Mesenchymal stem cell (in vitro differentiated cells and primary cell): ENCODE data around the gene TREX2.
A peak's percentile ranks its signal among the peaks of the same experiment; 100 is the strongest.

Experiments used
- DNase-seq: peaks from one replicate; pipeline ENCODE4 v3.0.0-alpha.2; 2013
- H2AFZ ChIP-seq: one replicate; pipeline ENCODE4 v1.6.1; 2013; ENCODE audit warnings: low read depth, mild to moderate bottlenecking, control low read depth, inconsistent platforms, low read length, moderate library complexity
- H2AK5ac ChIP-seq: 2 replicates; pipeline ENCODE4 v1.6.1; 2013; ENCODE audit warnings: low read length, moderate library complexity, mild to moderate bottlenecking, inconsistent platforms; ENCODE audit not compliant: severe bottlenecking
- H2BK120ac ChIP-seq: one replicate; pipeline ENCODE4 v1.6.1; 2013; ENCODE audit warnings: low read depth, mild to moderate bottlenecking, inconsistent platforms, low read length, moderate library complexity
- H2BK12ac ChIP-seq, 2 experiments: one replicate each; pipeline ENCODE4 v1.6.1; 2013; ENCODE audit warnings: inconsistent platforms in 2 of 2, low read length in 2 of 2, mild to moderate bottlenecking in 2 of 2, moderate library complexity in 2 of 2, control low read depth in 1 of 2
- H2BK15ac ChIP-seq: one replicate; pipeline ENCODE4 v1.6.1; 2013; ENCODE audit warnings: mild to moderate bottlenecking, low read depth, inconsistent platforms; ENCODE audit not compliant: poor library complexity, severe bottlenecking
- H2BK5ac ChIP-seq: 2 replicates; pipeline ENCODE4 v1.6.1; 2013; ENCODE audit warnings: low read depth, mild to moderate bottlenecking, low read length, control low read depth, inconsistent platforms; ENCODE audit not compliant: poor library complexity, severe bottlenecking
- H3K14ac ChIP-seq, 2 experiments: one replicate each; pipeline ENCODE4 v1.6.1; 2013; ENCODE audit warnings: inconsistent platforms in 2 of 2, low read length in 2 of 2, control low read depth in 1 of 2, mild to moderate bottlenecking in 1 of 2, moderate library complexity in 1 of 2
- H3K18ac ChIP-seq, 2 experiments: one replicate each; pipeline ENCODE4 v1.6.1; 2013; ENCODE audit warnings: inconsistent platforms in 2 of 2, low read length in 2 of 2, control low read depth in 1 of 2, low read depth in 1 of 2, mild to moderate bottlenecking in 1 of 2
- H3K23ac ChIP-seq, 2 experiments: one replicate each; pipeline ENCODE4 v1.6.1; 2013; ENCODE audit warnings: inconsistent platforms in 2 of 2, low read length in 2 of 2, mild to moderate bottlenecking in 2 of 2, moderate library complexity in 2 of 2, control low read depth in 1 of 2
- H3K27ac ChIP-seq: 2 replicates; pipeline ENCODE4 v1.5.1; 2013; ENCODE audit warnings: mild to moderate bottlenecking, moderate library complexity, low read length, control low read depth, inconsistent platforms; ENCODE audit not compliant: poor library complexity, severe bottlenecking
- H3K27me3 ChIP-seq, 2 experiments: 2 replicates each; pipeline versions ENCODE4 v1.6.1 to v1.7.0; 2013; ENCODE audit warnings: low read length in 2 of 2, mild to moderate bottlenecking in 2 of 2, moderate library complexity in 2 of 2, control low read depth in 1 of 2, inconsistent platforms in 1 of 2; ENCODE audit not compliant: control insufficient read depth in 1 of 2, insufficient read depth in 1 of 2
- H3K36me3 ChIP-seq, 2 experiments: 2 replicates each; pipeline versions ENCODE4 v1.6.1 to v1.7.0; 2013; ENCODE audit warnings: low read length in 2 of 2, control low read depth in 1 of 2, inconsistent platforms in 1 of 2, low read depth in 1 of 2, mild to moderate bottlenecking in 1 of 2; ENCODE audit not compliant: insufficient read depth in 2 of 2, control insufficient read depth in 1 of 2
- H3K4ac ChIP-seq, 2 experiments: one replicate each; pipeline ENCODE4 v1.6.1; 2013; ENCODE audit warnings: inconsistent platforms in 2 of 2, low read length in 2 of 2, mild to moderate bottlenecking in 2 of 2, moderate library complexity in 2 of 2, control low read depth in 1 of 2, low read depth in 1 of 2
- H3K4me1 ChIP-seq: 2 replicates; pipeline ENCODE4 v1.6.1; 2013; ENCODE audit warnings: low read depth, low read length, control low read depth; ENCODE audit not compliant: control insufficient read depth, insufficient read depth
- H3K4me2 ChIP-seq: 2 replicates; pipeline ENCODE4 v1.6.1; 2013; ENCODE audit warnings: low read length, mild to moderate bottlenecking, inconsistent platforms; ENCODE audit not compliant: poor library complexity, severe bottlenecking
- H3K4me3 ChIP-seq, 2 experiments: 2 replicates each; pipeline versions ENCODE4 v1.5.1 to v1.7.0; 2013; ENCODE audit warnings: low read length in 2 of 2, mild to moderate bottlenecking in 2 of 2, control low read depth in 1 of 2, low read depth in 1 of 2; ENCODE audit not compliant: insufficient read depth in 1 of 2
- H3K79me1 ChIP-seq: replicated peaks from 2 replicates; pipeline ENCODE4 v1.6.1; 2013; ENCODE audit warnings: mild to moderate bottlenecking, control low read depth, low read length, inconsistent platforms; ENCODE audit not compliant: poor library complexity, severe bottlenecking
- H3K9ac ChIP-seq: 2 replicates; pipeline ENCODE4 v1.7.0; 2013; ENCODE audit warnings: mild to moderate bottlenecking, low read length, moderate library complexity
- H3K9me3 ChIP-seq: 2 replicates; pipeline ENCODE4 v1.7.0; 2013; ENCODE audit warnings: mild to moderate bottlenecking, low read length; ENCODE audit not compliant: control insufficient read depth
- H4K8ac ChIP-seq: one replicate; pipeline ENCODE4 v1.6.1; 2013; ENCODE audit warnings: inconsistent platforms, mild to moderate bottlenecking, low read length, moderate library complexity
- H4K91ac ChIP-seq: one replicate; pipeline ENCODE4 v1.6.1; 2013; ENCODE audit warnings: mild to moderate bottlenecking, low read length, inconsistent platforms
- WGBS: methylation state at CpG from one replicate; pipeline ENCODE4 v1.1.7; 2013; ENCODE audit warnings: mixed read lengths; 5-methylcytosine and 5-hydroxymethylcytosine counted together

Gene TREX2

DNA sequence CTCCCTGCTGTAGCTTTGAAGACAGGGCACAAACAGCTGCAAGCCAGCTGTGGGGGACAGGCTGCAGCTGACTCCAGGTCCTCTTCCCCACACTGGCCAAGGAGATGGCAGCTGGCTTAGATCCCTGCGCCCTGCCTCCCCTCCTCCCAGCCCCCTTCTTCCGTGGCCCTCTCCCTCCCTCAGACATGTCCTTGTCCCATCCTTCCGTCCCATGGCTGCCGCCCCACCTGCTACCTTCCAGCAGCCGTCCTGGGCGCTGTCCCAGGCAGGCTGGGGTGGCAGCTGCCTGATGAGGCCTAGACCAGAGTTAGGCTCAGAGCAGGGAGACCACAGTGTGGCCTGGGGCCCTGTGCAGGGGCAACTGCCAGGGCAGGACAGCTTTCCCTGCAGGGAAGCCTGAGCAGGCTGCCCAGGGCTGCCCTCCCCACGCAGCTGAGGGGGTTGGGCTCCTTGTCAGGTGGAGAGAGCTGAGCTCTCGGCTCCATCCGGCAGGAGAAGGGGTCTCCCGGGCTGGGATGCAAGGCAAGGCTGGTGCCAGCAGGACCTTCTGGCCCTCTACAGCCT is 45.6 kb upstream of the TREX2 start:
- H3K4me3 ChIP-seq, result no peak overlapping the region
- peaks cover 0 to 2% of the 10 kb centered on the region in 2 experiments for H3K27me3 ChIP-seq
- peak overlapping the region; percentile 83 for H2AFZ ChIP-seq
- peaks cover 58% of the 10 kb centered on the region for H3K4me1 ChIP-seq
- H2BK15ac ChIP-seq, result peak overlapping the region; percentile 28
- H4K91ac ChIP-seq, result peak overlapping the region; percentile 93
- no peaks in the 10 kb centered on the region for H3K36me3 ChIP-seq
- H3K18ac ChIP-seq, result peak overlapping the region; percentile 28 to 88
- no peaks in the 10 kb centered on the region for H3K79me1 ChIP-seq
- WGBS, result 56% methylated on average over 6 of the region's 10 CpGs
- no peak overlapping the region for H3K4me2 ChIP-seq
- H3K4ac ChIP-seq, result peak overlapping the region; percentile 64 to 80
- no peaks in the 10 kb centered on the region for H3K9me3 ChIP-seq
- H2BK5ac ChIP-seq, result peak overlapping the region; percentile 24
- H3K27ac ChIP-seq, result peak overlapping the region; percentile 24
- peak overlapping the region; percentile 61 for H2BK120ac ChIP-seq
- no peak overlapping the region for H2AK5ac ChIP-seq
- H3K14ac ChIP-seq, result peak overlapping the region in 1 of 2 experiments; percentile 63
- H4K8ac ChIP-seq, result peak overlapping the region; percentile 97
- peak; percentile 14 for DNase-seq
- H3K9ac ChIP-seq, result no peak overlapping the region
- H2BK12ac ChIP-seq, result peak overlapping the region; percentile 66 to 98
- H3K23ac ChIP-seq, result no peak overlapping the region

GRCh38 chrX:153490217-153490930 is 44.5 kb upstream of the TREX2 start:
- H2BK12ac ChIP-seq, result peak overlapping the region in 1 of 2 experiments; percentile 63
- peaks cover 0 to 2% of the 10 kb centered on the region in 2 experiments for H3K27me3 ChIP-seq
- DNase-seq, result no peak
- H3K27ac ChIP-seq, result no peak overlapping the region
- H3K18ac ChIP-seq, result peak overlapping the region in 1 of 2 experiments; percentile 37
- peaks cover 51% of the 10 kb centered on the region for H3K4me1 ChIP-seq
- no peak overlapping the region for H3K9ac ChIP-seq
- no peaks in the 10 kb centered on the region for H3K9me3 ChIP-seq
- H2BK120ac ChIP-seq, result no peak overlapping the region
- H3K36me3 ChIP-seq, result no peaks in the 10 kb centered on the region
- H4K8ac ChIP-seq, result no peak overlapping the region
- H4K91ac ChIP-seq, result peak overlapping the region; percentile 84
- no peak overlapping the region for H2BK5ac ChIP-seq
- H3K4ac ChIP-seq, result peak overlapping the region in 1 of 2 experiments; percentile 42
- no peaks in the 10 kb centered on the region for H3K79me1 ChIP-seq
- H2BK15ac ChIP-seq, result peak overlapping the region; percentile 20
- H3K4me3 ChIP-seq, result no peak overlapping the region
- H3K14ac ChIP-seq, result no peak overlapping the region
- no peak overlapping the region for H3K4me2 ChIP-seq
- 93% methylated on average over 13 of the region's 20 CpGs for WGBS
- H3K23ac ChIP-seq, result no peak overlapping the region
- H2AFZ ChIP-seq, result no peak overlapping the region
- peak overlapping the region; percentile 38 for H2AK5ac ChIP-seq

- H2BK12ac ChIP-seq, result peak overlapping the region; percentile 93 to 97
- H3K18ac ChIP-seq, result peak overlapping the region; percentile 84 to 85
- H3K36me3 ChIP-seq, result no peaks in the 10 kb centered on the region
- peak overlapping the region; percentile 98 for H4K8ac ChIP-seq
- peaks cover 43% of the 10 kb centered on the region for H3K4me1 ChIP-seq
- H3K4me3 ChIP-seq, result no peak overlapping the region
- H3K4me2 ChIP-seq, result no peak overlapping the region
- H3K9ac ChIP-seq, result no peak overlapping the region
- DNase-seq, result no peak
- no peaks in the 10 kb centered on the region for H3K9me3 ChIP-seq
- peak overlapping the region; percentile 99 for H4K91ac ChIP-seq
- H2BK15ac ChIP-seq, result peak overlapping the region; percentile 94
- H3K14ac ChIP-seq, result peak overlapping the region in 1 of 2 experiments; percentile 41
- H2AFZ ChIP-seq, result peak overlapping the region; percentile 88
- H2AK5ac ChIP-seq, result peak overlapping the region; percentile 89
- H3K4ac ChIP-seq, result peak overlapping the region; percentile 40 to 58
- no CpG with 5 or more reads among the region's 27 CpGs for WGBS
- no peaks in the 10 kb centered on the region for H3K27me3 ChIP-seq
- no peaks in the 10 kb centered on the region for H3K79me1 ChIP-seq
- H3K27ac ChIP-seq, result no peak overlapping the region
- peak overlapping the region; percentile 49 for H2BK120ac ChIP-seq
- peak overlapping the region; percentile 66 for H2BK5ac ChIP-seq
- H3K23ac ChIP-seq, result no peak overlapping the region
Measured at GRCh38 chrX:153488231-153488914, 42.5 kb upstream of the TREX2 start.

DNA sequence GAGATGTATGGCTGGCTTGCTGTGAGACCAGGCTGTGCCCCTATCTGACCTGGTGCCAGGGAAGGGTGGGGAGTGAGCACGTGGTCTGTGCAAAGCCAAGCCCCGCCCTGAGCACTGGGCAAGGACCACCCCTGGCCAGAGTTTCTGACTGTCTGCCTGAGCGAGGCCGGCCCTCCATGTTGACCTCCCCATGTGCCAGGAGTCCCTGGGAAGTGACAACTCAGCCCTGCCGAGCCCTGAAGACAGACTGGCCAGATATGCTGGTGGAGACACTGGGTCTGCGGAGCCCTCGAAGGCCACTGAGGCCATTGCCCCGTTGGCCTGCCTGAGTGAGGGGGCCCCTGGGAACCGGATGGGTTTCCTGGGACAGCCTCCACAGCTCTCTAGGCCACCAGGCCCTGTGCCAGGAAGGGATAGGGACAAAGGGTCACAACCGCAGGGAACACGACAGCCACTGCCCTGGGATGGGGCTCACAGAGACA is 41.8 kb upstream of the TREX2 start:
- H3K27ac ChIP-seq, result no peak overlapping the region
- no peak overlapping the region for H3K4me2 ChIP-seq
- H2AK5ac ChIP-seq, result peak overlapping the region; percentile 89
- H4K8ac ChIP-seq, result peak overlapping the region; percentile 98
- H3K4ac ChIP-seq, result peak overlapping the region; percentile 40 to 58
- H3K9me3 ChIP-seq, result no peaks in the 10 kb centered on the region
- 74% methylated on average over 11 of the region's 11 CpGs for WGBS
- no peak overlapping the region for H3K9ac ChIP-seq
- H3K36me3 ChIP-seq, result no peaks in the 10 kb centered on the region
- H2AFZ ChIP-seq, result no peak overlapping the region
- peak overlapping the region; percentile 75 to 84 for H3K18ac ChIP-seq
- no peak for DNase-seq
- H3K79me1 ChIP-seq, result no peaks in the 10 kb centered on the region
- no peaks in the 10 kb centered on the region for H3K27me3 ChIP-seq
- H4K91ac ChIP-seq, result peak overlapping the region; percentile 99
- H2BK15ac ChIP-seq, result peak overlapping the region; percentile 94
- no peak overlapping the region for H2BK120ac ChIP-seq
- peaks cover 43% of the 10 kb centered on the region for H3K4me1 ChIP-seq
- peak overlapping the region; percentile 93 to 97 for H2BK12ac ChIP-seq
- peak overlapping the region in 1 of 2 experiments; percentile 44 for H3K14ac ChIP-seq
- no peak overlapping the region for H2BK5ac ChIP-seq
- no peak overlapping the region for H3K4me3 ChIP-seq
- H3K23ac ChIP-seq, result no peak overlapping the region
